Activated CD8-positive, alpha-beta memory T cell treated with anti-CD3 and anti-CD28 coated beads, Interleukin-2, amount 50 U/mL, for 1 hour (primary cell): ENCODE results near the gene AOAH.

ENCODE experiments used
- DNase-seq: peaks from one replicate; pipeline ENCODE4 v3.0.0-alpha.2; 2020; ENCODE audit errors: extremely low read depth

The AOAH gene

DNA sequence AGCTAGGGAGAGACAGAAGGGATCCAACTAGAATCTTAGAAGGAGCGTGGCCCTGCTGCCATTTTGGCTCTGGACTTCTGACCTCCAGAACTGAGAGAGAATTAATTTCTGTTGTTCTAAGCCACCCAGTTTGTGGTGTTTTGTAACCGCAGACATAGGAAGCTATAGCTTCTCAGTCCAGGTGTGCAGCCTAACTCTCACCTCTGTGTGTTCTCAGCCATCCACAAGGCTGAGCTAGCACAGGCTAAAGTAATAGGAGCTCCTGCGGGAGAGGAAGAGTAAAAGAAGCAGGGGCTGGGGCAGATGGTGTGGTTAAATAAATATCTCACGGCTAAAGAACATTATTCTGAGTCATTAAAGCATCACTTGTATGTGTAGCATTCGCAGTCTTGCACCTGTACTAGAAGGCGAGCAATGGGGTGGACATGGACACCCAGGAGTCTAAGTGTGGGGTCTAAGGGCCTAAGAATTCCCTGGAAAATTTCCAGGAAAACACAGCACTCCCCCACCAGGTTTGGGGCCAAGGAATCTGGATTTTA lies 94.1 kb downstream of the AOAH start:
- no peak for DNase-seq

DNA sequence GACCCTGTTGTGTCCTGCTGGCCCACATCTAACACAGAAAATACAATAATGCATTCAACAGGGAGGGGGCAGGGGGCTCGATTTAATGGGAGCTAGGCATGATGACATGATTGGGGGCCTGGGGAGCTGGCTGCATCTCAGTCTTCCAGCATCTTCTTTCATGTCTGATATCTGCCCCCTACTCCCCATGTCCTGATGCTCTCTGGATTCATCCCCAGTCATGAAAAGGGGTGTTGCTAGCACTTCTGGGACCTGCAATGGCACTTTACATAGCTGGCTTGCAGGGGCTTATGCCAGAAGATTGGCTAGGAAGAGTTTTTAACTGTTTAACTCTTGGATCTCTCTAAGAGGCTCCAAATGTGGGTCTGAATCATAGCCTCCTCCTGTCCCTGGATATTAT lies 94.9 kb downstream of the AOAH start:
- no peak for DNase-seq

DNA sequence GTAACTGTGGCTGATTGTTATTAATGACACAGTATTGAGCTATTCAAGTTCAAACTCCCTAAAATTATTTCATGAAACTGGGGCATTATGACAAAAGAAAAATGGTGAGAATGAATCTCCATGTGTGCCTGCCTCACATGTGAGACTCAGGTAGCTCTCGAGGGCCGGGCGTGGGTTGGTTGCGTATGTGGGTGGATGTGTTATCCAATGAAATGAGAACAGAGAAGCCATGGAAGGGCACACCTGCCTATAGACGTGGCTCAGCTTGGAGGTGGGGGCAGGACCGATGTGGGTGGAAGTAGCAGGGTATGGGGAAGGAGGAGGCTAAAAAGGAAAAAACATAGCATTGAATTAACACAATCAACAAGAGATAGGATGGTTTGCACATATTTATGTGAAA lies 96.5 kb downstream of the AOAH start:
- DNase-seq = no peak

DNA sequence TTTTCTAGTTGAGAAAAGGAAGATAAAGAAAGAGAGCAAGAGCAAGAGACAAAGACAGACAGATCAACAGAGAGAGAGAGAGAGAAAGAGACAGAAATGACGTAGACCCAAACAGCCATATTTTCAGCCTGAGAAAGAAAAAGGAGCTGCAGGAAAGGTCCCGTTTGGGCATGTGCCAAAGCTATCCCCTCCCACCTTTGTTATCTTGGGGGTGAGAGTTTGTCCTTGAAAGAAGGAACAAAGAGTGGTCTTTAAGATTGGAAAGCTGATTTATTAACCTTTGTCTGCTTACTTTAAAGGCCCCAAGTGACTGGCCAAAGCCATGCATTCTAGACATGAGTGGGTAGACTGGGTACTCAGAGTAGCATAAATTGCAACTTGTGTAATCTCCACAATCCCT lies 98.2 kb downstream of the AOAH start:
- DNase-seq = no peak

DNA sequence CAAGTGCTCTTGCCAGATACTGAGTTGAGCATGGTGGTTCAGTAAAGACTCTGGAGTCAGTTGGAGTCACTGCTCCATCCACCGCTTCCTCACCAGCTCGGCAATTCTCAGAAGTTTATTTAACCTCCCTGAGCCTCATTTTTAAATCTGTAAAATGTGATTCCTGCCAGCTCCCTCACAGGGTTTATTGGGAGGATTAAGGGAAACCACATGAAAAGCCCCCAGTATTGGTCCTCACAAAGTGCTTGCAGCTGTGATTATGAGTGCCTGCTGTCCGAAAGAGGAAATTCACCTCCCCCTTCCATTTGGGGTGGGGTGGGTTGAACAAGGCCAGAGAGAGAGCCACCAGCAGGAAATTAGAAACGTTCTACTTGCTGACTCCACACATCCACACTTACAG lies 99.0 kb downstream of the AOAH start:
- no peak for DNase-seq

DNA sequence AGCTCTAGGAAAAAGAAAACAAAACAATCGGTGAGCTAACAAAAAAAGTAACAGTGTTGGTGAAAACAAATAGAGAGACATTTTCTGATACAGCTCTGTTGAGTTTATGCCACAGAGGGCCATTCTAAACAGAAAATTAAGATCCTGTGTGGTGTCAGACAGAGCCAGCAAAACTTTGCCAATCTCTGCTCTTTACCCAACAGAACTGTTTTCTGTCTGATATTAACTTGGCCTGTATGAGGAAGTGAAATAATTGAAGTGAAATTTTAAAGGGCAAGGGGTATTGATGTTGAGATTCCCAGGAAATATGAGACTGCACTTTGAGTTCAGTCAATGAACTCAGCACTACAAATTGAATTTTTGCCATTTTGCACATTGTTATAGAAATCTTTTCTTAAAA lies 101.0 kb downstream of the AOAH start:
- DNase-seq = no peak

DNA sequence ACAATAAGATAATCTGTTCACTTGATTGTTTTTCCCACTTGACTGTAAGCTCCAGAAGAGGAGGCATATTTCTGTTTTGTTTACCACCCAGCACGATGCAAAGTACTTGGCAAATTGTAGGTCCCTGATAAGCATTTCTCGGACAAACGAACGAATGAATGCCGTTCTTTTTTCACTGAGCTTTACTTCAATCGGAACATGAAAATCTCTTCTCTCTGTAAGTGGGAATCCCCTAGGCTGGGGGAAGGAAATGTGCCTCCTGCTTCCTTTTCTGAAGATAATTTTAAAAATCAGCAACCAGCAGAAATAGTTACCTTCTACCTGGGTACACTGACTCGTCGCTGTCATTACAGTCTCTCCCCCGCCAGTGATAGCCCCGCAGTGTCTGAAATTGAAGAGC lies 102.9 kb downstream of the AOAH start:
- no peak for DNase-seq

DNA sequence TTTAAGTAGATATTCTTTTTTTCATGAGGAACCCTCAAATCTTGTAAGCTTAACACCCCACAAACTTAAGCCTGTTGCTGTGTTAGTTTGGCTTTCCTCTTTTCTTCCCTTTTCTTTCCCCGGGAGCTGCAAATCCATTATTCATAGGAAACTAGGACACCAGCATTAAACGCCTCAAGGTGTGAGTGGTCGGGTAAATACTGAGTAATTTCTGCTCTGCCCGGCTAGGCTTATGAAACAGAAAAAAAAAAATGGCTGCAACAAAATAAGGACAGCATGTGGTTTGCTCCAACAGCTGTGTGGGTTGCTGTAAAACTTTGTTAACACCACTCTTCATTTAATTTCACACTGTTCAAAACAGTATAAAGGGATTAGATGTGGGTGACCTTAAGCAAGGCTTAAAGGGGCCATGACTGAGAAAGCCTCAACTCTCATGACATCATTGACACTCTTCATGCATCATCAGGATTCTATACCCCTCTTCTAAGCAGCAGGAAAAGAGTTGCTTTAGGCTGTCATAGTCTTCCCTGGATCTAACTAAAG lies 104.1 kb downstream of the AOAH start:
- DNase-seq = no peak

DNA sequence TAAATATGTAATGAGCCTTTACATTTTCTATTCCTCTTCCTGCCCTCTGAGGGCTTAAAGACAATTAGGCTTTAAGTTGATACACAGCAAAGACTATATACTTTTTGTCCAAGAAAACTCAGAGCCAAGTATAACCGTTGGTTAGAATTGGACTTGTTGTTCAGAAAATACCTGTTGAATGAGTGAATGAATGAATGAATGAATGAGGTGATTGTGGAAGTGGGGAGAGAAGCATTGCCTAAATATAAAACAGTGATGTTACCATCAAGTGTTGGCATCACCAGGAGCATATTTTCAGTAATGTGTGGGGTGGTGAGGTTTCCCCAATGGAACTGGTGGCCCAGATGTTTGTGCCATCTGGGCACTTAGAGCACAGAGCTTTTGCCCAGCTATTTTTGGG lies 106.9 kb downstream of the AOAH start:
- no peak for DNase-seq

DNA sequence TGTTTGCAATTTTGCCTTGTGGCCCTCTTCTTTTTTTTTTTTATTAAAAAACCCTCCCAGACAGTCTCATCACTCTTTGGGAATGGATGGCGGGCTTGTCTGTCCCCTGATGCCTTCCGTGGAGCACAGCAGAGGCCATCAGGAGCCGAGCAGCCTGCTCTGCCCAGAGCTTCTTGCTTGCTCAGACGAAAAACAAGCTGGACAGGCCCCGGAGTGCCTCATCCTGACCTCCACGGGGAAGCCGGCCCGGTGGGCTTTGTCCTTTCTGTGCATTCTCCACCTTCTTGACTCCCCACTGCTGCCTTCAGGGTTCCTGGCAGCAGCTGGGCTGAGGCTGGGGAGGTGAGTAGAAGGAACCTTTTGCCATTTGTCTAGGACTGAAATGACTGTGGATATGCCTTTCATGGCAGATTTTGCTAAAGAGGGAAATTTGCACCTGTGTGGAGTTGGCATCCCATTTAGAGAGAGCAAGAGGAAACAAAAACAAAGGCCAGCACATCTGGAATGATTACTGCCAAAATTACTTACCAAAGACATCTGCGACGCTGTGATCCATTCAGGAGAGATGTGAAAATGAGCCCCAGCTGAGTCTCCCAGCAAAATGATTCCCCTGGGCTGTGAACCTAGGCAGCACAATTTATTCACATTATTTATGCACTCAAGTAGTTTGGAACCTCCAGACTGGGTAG lies 108.3 kb downstream of the AOAH start:
- DNase-seq = no peak

DNA sequence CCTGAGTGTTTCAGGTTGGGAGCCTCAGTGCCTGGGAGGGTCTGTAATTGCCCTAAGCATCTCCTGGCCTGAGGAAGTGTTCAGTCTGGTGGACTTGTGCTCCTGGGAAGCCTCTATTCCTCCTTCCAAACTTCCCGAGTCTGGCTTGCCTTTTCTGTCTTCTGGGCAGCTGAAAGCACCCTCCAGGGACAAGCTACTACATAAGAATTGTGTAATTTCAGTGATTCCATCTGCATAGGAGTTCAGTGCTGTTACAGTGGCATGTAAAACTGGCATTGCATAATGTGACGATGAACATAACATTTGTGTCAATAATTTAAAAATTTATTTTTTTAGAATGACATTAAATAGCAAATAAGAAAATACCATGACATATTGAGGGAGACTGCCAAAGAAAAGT lies 109.3 kb downstream of the AOAH start:
- DNase-seq = no peak

DNA sequence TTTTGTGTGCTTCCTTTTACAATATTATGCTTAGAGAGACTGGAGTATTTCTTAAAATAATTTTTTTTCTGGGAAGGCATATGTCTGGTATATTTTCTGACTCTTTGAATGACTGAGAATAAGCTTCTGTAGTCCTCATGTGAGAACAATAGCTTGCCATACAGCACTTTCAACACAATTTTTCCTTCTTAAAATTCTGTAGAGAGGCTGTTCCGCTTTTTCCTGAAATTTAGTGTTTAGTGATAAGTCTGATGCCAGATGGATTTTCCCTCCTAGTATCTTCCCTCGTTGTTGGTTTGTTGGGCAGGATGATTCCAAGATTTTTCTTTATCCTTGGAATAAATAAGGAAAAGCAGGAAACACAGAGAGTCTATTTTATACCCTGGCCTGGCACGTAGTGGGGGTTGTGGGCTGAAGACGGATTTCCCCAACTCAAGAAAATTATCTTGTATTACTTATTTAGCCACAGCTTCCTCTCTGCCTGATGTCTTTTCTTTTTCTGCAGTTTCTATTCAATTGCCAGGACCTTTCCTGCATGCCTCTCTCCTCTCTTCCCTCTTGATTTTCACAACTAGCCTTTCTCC lies 111.2 kb downstream of the AOAH start:
- no peak for DNase-seq

DNA sequence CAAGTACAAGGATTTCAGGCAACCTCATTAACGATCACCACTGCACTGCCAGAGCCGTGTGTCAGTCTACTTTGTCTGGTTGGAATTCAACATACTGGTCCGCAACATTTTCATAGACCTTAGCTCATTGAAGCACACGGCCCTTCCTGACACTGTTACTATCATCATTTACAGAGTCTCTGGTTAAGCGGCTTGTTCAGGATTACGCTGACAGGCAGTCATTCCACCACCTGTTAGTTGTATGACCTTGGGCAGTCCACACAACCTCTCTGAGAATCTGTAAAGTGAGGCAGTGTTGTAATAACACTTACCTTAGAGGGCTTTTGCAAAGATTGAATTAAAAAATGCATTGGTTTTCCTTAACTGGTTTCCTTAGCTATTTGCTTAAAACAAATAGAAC lies 112.6 kb downstream of the AOAH start:
- DNase-seq = no peak

DNA sequence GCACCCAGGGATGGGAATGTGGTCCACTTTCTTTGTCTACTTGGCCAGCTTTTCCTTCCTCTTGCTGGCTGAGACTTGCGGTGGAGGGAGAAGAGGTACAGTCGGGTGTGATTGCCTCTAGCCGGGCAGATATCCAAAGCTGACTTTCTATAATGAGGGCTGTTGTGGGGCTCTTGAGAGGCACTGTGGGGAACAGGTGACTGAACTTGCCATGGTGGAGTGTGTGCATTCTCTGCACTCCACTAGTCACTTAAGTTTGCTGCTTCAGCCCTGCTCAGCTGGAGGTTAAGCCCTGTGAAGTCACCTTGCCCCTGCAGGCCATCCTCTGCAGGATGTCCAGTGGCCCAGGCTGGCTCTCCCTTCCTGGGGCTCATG lies 116.6 kb downstream of the AOAH start:
- no peak for DNase-seq

DNA sequence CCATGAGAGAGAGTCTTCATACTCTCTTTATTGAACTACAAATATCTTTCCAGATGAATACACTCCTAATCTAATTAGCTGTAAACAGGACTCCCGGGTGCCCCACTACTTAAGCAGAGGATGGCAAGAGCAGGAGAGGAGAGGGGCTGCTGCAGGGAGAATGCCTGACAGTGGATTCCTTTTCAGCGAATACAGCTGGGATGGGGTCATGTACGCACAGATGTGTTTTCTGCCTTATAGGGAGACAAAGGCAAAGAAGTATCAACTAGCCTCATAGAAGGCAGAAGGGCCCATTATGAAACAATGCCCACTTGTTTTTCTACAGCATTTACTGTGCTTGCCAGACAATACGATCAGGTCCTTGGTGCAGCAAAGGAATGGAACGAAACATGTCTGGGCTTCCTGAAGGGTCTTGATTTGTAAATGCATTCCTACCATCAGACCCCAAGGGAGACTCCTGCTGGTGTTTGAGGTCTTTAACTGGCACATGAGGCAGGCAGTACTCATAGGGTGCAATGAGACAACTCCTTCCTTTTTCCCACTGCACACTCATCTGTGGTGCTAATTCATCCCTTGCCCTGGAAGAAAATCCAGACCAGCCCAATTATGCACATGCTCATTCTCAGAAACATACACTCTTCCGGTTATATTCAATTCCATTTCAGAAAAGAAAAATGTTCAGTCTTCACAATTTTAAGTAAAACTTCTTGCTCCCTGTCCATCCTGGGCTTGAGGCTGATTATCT lies 117.1 kb downstream of the AOAH start:
- no peak for DNase-seq

DNA sequence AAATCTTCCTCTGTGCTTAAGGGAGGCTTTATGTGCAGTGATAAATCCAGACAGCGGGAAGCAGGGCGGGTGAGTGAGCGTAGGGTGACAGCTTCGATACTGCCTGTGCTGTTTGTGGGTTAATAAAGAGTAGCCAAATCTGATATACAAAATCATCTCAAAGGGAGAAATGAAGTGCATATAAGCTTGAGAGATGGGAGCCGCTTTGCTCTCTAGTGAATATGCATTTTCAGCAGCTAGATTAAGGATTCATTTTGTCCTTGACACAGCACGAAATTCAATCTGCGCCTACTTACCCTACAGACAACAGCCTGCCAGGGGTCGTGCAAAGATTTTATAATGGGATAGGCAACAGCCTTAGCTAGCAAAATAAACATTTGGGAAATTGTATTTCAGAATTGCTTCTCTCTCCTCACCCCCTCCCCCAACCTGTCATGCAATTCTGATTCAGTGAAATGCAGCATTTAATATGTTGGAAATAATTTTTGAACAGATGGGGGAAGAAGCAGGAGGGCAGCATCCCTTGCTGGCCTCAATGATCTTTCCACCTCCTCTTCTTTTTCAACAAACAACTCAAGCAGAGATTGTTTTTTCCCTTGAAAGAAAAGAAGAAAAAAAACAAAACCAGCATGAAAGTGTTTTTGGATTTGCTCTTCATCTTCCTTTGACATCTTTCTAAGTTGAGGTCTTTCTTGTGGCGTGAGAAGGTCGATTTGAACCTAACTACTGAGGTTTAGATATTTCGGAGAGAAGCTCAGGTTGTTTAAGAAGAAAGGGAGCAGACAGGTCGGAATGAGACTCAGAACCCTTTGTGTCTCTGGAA lies 117.9 kb downstream of the AOAH start:
- no peak for DNase-seq

DNA sequence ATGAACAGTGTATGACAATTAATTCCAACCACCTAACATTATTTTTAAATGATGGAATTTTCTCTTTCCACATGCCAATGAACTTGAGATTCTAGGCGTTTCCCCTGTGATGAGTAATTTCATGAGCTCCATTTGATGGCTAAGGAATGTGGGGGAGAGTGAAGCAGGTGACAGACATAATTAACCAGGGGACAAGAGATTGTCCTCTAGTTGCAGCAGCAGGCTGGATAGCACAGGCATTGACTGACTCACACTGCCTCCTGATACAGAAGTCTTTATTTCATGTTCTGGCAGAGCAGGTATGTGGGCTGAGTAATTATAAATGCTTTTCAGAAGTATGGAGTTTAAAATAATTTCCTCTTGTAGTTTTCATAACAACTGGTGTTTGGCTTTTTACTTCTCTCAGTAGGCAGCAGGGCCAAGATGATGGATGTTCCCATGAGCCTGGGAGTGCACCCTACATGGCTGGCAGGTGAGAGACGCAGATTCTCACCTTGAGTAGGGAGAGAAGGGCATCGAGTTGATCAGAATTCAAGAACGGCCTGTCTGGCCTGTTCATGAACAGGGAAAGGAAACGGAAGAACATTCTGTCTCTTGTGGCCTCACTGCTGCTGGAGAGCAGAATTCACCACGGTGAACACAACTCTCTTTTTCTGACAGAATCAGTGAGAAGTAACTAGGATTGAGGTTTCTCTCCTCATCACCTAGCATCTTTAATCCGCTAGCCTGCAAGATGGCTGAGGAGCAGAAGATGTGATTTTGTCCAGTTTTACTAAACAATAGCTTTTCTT lies 118.8 kb downstream of the AOAH start:
- no peak for DNase-seq

DNA sequence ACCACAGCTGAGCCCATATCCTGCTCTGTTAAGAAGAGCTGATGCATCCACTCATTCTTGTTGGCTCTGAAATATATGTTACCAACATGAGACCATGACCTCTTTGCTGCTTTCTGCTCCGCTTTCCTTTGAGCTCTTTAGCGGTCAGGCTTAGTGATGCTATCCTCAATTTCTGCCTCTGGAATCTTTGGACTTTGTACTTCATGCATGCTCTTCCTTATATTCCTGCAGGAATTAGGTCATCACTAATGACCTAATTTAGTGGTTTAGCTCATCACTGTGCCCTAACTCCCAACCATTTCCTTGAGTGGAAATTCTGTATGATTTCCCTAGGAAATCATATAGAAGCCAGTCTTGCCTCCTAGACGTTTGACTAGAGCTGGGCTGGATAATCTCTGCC lies 119.5 kb downstream of the AOAH start:
- no peak for DNase-seq

DNA sequence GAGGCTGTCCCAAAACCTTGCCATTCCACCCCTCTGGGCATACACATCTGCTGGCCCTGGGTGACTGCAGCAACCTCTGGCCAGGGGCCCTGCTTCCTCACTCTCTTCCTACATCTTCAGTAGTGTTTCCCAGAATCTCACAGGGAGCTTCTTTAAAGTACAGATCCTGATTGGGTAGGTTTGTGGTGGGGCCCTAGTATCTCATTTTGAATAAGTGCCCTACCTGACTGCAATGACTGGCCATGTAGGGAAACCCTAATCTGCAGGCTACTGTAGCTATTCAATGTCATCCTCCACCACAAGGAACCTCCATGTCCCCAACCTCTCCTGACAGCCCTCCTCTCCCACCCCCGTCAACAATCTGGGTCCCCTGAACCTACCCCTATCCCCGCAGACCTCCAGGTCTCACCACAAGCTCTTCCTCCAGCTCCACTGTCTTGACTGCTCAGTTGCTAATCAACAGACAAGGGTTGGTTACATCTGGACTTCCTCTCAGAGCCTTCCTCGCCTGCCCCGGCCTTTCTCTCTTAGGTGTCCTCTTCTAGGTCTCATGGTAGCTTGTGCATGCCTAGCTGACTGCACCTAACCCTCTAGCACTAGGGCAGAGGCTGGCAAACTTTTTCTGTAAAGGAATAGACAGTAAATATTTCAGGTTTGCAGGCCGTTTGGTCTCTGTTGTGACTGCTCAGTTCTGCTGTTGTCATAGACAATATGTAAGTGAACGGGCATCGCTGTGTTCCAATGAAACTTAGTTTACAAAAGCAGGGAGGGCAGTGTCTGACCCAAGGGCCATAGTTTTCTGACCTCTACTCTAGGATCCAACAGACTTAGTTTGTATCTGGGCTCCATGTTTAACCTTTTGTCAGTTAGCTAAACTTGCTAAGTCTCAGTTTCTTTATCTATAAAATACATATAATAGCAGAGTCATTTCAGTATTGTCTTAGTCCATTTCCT lies 121.1 kb downstream of the AOAH start:
- no peak for DNase-seq

DNA sequence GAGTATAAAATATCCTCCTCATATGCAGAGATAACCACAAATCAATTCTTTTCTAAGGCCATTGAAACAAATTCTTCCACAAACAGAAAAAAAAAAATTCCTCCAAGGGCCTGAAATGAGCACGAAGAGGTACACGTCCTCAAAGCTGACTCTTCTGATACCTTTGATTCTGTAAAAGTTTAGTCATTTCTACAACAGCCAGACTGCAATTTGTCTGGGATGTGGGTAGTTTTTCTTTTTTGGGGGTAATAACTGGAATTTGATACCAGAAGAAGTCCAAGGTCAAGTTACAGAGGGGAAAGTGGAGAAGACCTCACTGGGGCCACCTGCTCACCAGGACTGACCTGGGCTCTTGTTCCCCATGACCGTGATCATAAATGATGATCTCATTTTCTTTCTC lies 121.8 kb downstream of the AOAH start:
- no peak for DNase-seq
